ENCODE measurements around the gene UBAP2.

DNA sequence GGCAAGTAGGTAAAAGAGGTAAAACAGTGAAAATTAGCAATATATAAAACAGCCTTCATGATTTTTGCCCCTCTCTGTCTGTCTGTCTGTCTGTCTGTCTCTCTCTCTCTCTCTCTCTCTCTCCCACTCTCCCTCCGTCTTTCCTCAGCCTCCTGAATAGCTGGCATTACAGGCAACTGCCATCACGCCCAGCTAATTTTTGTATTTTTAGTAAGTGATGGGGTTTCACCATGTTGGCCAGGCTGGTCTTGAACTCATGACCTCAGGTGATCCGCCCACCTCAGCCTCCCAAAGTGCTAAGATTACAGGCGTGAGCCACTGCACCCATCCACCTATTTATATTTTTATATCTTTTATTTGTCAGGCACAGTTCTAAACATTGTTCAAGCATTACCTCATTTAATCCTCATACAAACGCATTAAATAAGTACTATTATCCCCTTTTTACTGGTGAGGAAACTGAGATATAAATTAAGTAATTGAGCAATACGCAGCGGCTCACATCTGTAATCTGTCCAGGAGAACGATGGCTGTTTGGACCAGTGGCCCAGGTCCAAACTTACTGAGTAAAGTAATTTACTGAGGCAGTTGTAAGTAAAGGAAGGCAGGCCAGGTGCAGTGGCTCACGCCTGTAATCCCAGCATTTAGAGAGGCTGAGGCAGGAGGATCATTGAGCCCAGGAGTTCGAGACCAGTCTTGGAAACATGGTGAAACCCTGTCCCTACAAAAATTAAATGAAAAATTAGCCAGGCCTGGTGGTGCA, 170.8 kb downstream of the UBAP2 start:
- TF ChIP-seq FOXP2 (optimal IDR thresholded peaks at IDR 0.05; ENCODE audit: control extremely low read depth, extremely low read length, insufficient read depth), result no peak
- TF ChIP-seq POLR2AphosphoS5 (IDR thresholded peaks at IDR 0.05; ENCODE audit: borderline replicate concordance, low read depth, low read length), result no peak
- no peak for TF ChIP-seq EZH2 (IDR thresholded peaks at IDR 0.05)
